Stimulated activated naive CD8-positive, alpha-beta T cell treated with anti-CD3 and anti-CD28 coated beads, Interleukin-15, Interleukin-2, amounts not matched to agents 100 U/mL and 50 U/mL, for 24 hours (primary cell): ENCODE results near the gene MAN1A2.

Source experiments
- ATAC-seq: fragments of 150-1000 bp; cut with Tn5 transposase; one replicate; pipeline ENCODE4 v1.10.0; 2021
- DNase-seq: peaks from one replicate; pipeline ENCODE4 v3.0.0; 2021

MAN1A2 gene

DNA sequence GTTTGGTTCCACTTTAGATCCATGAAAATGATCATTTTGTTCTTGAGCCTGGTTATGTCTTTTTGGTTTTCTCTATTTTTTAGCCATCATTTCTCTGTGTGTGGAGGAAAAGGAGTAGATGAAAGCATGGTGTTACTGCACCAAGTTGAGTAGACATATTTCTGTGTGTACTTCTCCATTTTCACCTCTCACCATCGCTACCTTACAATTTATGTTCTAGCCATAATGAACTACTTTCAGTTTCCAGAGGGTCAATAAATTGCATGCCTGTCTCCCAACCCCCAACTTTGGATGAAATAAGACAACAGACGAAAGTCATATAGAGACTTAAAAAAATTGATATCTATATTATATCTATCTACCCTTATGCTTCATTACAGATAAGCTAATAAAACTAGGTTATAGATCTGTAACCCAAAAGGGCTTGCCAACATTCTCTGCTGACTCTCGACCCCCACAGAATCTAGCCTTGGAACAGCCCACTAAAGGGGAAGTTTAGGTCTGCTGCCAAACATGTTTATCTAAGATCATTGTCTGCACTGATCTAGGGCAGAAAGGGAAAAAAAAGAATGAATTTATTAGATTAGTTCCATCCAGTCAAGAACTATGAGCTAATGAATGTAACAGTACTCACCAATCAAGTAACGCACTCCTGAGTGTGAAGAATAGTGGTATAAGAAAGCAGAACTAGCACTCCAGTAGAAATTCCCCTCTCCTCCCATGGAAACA, 7.5 kb upstream of the MAN1A2 start:
- ATAC-seq = no peak
- no peak for DNase-seq

GRCh38 chr1:117362986-117363385, 4.3 kb upstream of the MAN1A2 start:
- ATAC-seq = no peak

GRCh38 chr1:117363571-117364048, 3.6 kb upstream of the MAN1A2 start:
- ATAC-seq (peak; percentile 7), DNase-seq (no peak)

More at GRCh38 chr1:117362986-117363385, 4.3 kb upstream of the MAN1A2 start:
- no peak for DNase-seq

GRCh38 chr1:117364240-117364639, 3.0 kb upstream of the MAN1A2 start:
- DNase-seq = no peak
- ATAC-seq = no peak

DNA sequence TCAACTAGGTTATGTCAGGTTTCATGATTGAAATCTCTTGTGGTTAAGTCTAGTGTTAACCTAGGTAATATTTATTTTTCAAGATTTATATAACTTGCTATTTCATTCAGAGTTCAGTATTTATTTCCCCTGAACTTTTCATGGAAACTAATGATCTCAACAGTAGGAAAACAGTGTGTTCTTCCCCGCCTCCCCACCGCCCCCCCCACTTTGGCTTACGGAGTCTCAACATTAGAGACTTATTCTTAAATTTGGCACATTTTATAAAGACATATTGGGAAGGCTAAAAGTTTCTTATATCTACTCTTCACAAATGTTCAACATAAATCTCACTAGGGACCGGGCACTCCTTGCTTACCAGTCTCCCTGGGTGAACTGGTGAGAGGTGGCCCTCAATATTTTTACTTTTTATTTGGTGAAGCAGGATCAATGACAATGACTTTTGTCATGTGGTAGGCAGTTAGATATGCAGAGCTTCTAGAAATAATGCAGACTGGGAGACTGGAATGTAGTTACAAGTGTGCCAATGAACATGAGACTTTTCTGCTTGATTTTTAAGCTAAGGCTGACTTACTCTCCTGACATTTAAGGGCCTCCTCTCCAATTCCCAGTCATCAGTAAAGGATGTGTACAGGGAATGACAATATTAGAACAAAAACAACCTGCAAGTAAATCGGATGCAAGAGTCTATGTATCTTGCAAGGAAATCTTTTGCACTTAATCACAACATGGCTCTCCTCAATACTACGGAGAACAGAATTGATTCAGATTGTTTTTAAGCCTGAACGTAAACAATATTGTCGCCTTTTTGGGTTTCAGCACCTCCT, 1.7 kb upstream of the MAN1A2 start:
- no peak for ATAC-seq

DNA sequence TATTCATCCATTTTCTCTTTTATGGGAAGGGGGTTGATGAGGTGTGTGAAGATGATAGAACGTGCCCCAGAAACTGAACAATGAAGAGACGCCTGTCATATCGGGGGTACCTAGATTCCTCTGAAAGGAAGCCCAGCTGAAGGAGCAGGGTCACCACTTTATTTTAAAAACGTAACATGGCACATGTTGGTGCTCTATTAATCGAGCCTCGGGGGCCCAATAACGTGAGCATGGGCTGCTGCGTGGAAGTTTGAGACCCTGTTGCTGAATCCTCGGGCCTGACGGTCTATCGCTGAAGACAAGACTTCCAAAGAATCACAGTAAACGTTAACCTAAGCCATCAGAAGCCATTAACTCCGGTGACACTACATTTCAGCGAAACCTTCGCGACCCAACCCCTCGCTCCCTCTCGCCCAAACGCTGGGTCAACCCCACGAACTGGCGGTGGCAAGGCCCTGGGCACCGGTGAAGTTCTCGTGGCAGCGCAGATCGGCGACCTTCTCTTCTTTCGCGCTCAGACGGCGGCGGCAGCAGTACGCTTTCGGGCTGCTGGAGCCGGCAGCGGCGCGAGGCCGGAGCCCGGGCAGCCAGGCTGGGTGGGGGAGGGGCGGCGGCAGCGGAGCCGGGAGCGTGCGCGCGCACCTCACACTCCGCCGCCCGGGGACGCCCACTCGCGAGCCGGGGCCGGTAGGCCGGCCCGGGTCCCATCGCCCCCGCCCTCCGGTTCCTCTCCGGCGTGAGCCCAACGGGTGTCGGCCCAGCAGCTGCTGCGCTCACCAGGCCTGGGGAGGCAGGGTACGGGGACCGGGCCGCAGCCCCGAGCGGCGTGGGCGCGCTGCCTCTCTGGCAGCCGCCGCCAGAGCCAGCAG, 838 bp upstream of the MAN1A2 start:
- peak; percentile 87 for DNase-seq
- ATAC-seq = peak; percentile 48

More for the DNA sequence above, 1.7 kb upstream of the MAN1A2 start:
- no peak for DNase-seq

DNA sequence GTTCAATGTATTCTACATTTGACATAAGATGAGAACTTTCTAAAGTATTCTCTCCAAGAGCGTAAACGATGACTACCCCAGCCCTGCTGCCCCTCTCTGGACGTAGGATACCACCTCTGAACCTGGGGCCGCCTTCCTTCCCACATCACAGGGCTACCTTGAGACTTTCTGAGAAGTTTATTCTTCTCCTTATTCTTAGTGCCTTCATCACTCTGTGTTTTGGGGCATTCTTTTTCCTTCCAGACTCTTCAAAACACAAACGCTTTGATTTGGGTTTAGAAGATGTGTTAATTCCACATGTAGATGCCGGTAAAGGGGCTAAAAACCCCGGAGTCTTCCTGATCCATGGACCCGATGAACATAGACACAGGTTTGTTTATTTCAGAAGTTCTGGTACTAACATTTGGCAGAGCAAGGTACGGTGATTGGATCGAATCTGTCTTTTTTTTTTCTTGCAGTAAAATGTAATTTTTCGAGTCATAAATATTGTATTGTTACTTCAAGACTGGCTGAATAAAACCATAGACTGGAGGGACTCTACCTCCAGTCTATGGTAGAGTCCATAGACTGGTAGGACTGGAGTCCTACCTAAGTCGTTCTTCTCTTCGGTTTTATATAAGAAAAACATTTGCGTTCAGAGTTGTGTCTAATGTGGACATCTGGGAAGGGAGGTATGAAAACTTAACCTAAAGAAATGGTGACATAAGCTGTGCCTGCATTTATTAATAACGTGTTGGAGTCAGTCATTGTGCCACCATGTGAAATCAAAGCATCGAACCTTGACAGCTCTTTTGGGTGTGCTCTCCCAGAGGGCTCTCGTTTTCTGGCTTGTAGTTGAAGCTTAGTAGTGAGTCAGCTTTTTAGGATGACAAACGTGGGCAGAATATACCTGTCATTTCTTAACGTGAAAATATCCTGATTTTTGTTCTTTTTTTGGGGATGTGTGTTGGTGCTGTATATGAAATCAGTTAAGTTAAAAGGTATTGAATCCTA, 1.2 kb downstream of the MAN1A2 start:
- no peak for DNase-seq
- ATAC-seq = peak; percentile 25

- ATAC-seq (no peak), DNase-seq (no peak)
Observed at GRCh38 chr1:117370071-117370470, 2.8 kb downstream of the MAN1A2 start.

GRCh38 chr1:117370509-117370908, 3.3 kb downstream of the MAN1A2 start:
- DNase-seq = no peak
- ATAC-seq = no peak

- DNase-seq (no peak), ATAC-seq (no peak)
Observed at GRCh38 chr1:117371441-117372151, 4.3 kb downstream of the MAN1A2 start.

- DNase-seq (no peak), ATAC-seq (no peak)
Observed at GRCh38 chr1:117372863-117373412, 5.7 kb downstream of the MAN1A2 start.

DNA sequence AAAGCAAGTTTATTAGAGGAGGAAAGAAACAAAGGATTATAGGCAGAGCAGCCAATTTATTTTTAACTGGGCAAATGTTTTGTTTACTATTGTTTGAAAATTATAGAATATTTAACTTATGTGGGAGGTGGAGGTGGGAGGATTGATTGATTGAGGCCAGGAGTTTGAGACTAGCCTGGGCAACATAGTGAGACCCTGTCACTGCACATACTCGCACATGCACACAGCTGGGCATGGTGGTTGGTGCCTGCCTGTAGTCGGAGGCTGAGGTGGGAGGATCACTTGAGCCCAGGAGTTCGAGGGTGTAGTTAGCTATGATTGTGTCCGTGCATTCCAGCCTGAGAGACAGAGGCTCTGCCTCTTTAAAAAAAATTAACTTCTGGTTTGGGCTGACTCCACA, 6.7 kb downstream of the MAN1A2 start:
- ATAC-seq (no peak), DNase-seq (no peak)

DNA sequence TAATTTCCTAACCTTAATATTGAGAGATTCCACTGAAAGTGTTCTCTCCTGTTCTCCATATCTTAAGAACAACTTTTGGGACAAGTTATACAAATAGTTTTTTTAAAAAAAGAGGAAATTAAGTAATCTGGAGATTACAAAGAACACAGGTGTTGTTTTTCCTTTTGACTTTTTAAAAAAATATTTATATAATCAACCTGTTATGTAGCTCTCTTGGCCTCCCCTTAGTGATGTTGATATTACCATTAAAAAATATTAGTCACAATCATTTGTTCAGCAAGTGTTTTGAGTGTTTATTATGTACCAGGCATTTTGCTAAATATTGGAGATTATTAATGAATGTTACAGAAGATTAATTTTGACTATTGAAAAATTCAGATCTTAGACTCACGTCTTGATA, 8.1 kb downstream of the MAN1A2 start:
- DNase-seq = no peak
- no peak for ATAC-seq

- DNase-seq (no peak), ATAC-seq (no peak)
Observed at GRCh38 chr1:117387060-117387633, 19.9 kb downstream of the MAN1A2 start.

- no peak for DNase-seq
- ATAC-seq = no peak
Observed at GRCh38 chr1:117388328-117388727, 21.1 kb downstream of the MAN1A2 start.

DNA sequence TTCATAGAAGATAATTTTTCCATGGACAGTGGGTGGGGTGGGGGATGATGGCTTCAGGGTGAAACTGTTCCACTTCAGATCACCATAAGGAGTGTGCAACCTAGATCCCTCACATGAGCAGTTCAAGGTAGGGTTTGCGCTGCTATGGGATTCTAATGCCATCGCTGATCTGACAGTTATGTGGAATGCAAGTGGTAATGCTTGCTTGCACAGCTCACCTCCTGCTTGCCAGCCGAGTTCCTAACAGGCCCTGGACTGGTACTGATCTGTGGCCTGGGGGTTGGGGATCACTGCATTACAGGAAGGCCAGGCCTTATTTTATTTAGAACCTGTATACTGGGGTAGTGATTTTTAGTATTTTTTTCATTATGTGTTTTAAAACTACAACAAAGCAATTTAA, 22.0 kb downstream of the MAN1A2 start:
- DNase-seq = no peak
- ATAC-seq = no peak

- ATAC-seq (no peak), DNase-seq (no peak)
Observed at GRCh38 chr1:117389779-117390178, 22.5 kb downstream of the MAN1A2 start.

DNA sequence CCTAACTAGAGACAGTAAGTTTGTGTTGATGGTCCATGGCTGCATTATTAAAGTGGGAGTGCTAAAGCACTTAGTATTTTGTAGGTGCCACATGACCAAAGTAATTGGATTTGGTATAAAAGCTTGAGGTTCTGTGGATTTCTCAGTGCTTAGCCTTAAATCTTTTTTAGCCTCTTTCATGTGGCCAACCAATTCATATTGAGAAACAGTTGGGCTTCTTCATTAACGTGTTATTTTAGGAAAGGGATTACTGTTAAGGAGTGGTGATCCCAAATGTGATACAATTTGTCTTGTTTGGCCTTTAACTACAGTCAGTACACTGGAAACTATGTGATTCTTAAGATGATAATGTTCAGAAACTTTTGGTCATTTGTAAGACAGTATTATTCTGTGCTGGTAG, 25.5 kb downstream of the MAN1A2 start:
- no peak for ATAC-seq
- DNase-seq = no peak

- ATAC-seq = no peak
Observed at GRCh38 chr1:117396074-117396473, 28.8 kb downstream of the MAN1A2 start.

GRCh38 chr1:117396636-117397035, 29.4 kb downstream of the MAN1A2 start:
- ATAC-seq (no peak), DNase-seq (no peak)

More at GRCh38 chr1:117396074-117396473, 28.8 kb downstream of the MAN1A2 start:
- no peak for DNase-seq
